Ramos (cell line): ENCODE measurements around the gene CD200R1.
"Not testable (repeated sequence)": the region's sequence is repeated elsewhere in the genome, so short reads cannot be mapped to it uniquely, and the experiment has no call there.

ENCODE experiments used
- in situ Hi-C: fragments of 300-500 bp; cut with MboI; formaldehyde crosslinking; loops from one replicate; pipeline ENCODE4 v1.14.3; 2022; ENCODE audit warnings: low sequenced_read_pairs; ENCODE audit not compliant: unreplicated experiment

The CD200R1 gene

DNA sequence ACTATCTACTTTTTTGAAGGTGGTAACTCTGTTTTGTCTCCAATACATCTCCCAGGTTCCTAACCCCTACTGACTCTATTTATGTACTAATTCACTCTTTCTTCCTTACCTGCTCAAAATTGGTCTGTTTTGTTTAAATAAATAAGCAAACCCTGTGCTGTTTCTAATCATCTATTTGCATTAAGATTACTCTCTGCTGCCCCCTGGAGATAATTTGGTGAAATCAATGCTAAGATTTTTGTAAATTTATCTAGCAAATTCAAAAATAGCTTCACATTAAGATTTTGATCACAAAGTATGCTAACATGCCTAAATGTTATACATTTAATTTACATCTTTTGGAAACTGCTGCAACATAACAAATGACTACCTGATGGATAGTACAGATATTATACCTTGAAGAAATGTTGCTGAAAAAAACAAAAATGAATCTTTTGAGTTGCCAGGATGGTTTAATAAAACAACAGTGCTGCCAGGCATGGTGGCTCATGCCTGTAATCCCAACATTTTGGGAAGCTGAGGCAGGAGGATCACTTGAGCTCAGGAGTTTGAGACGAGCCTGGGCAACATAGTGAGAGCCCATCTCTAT is 4.4 kb upstream of the CD200R1 start:
- in situ Hi-C loops: loop anchor here (25.0 kb wide), 1 partner anchor 867 kb away; no protein-coding TSS in a partner anchor

GRCh38 chr3:112976953-112977352 is 2.0 kb upstream of the CD200R1 start:
- in situ Hi-C loops: loop anchor here (25.0 kb wide), 1 partner anchor 865 kb away; no protein-coding TSS in a partner anchor

DNA sequence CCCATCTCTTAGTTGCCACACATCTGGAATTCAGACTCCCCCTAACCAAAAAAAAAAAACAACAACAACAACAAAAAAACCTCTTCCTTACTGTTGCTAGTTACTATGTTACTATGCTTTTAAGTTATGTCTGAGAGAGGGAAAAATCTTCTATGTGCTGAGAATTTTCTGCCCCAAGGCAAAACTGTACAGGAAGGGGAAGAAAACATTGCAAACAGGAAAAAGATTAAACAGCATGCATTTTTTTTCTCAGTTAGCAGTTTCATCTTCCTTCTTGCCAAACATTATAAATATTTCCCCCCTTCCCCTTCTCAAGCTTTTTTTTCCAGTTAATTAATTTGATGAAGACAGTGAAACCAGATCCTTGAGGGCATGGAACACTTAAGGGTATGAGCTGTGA is 1.1 kb upstream of the CD200R1 start:
- in situ Hi-C loops: loop anchor here (25.0 kb wide), 1 partner anchor 864 kb away; no protein-coding TSS in a partner anchor

GRCh38 chr3:112974178-112974517 is 755 bp downstream of the CD200R1 start:
- in situ Hi-C loops: no loop called here

DNA sequence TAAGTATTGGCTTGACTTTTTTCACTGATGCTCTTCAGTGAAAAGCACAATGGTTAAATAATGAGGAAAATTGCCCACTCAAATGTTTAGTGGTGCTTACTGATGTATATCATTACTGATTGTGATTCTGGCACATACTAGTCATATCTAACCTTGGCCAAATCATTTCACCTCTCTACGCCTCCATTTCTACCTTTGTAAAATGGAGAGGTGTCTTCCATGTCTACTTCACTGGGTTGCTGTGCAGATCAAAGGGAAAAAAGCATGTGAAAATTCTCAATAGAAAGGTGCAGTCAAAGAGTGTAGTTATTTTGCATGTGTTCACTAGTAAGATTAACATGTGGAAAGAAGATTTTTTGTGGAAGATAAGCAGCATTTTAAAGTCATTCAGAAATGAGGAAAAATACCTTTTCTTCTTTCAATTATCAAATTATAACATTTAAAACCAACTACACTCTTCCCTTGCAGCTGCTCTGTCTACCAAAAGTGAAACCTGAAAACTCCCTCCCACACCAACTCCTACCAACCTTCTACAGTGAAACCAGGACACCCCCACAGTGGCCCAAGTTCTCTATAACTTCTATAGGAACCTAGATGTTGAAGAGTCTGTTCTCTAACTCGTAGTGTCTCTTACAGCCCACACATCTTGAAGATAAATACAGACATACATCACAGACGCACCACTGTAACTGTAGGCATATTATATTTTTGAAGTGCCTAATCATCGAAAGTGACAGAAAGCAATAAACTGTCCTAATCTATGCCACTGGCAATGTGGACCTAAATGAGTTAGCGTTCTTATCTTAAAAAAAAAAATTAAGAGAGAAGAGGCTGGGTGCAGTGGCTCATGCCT is 1.4 kb downstream of the CD200R1 start:
- in situ Hi-C loops: no loop called here

DNA sequence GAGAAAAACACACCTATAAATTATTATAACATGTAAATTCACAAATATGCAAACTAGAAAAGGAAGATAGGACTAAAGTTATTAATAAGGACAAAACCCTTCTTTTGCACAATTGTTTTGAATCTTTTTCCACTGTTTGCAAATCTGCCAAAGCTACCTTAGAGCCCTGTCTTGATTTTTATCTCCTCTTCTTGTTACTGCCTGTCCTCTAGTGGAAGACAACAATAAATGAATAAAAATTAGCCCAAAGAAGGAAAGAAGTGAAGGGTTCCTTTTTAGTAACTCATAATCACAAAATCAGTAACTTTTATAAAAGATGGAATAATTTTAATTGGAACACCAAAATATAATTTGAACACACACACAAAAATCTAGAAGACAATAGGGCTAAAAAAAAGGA is 2.7 kb downstream of the CD200R1 start:
- in situ Hi-C loops: no loop called here

- in situ Hi-C loops: no loop called here
Observed at GRCh38 chr3:112967828-112968227, 7.1 kb downstream of the CD200R1 start.

DNA sequence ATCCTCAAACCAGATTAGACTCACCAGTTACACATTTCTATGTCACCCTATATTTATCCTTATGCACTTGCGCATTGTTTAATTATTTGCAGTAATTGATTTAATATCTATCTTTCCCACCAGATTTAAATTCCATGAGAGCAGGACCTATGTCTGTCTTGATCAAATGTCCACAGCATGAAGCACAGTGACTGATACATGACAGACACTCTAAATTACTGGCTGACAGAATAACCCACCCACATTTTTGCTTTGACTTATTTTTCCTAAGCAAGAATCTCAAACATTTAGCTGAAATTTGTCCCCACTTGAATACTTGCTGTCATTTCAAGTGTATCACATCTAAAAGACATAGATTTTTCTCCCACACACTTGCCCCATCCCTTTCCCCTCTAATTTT is 7.5 kb downstream of the CD200R1 start:
- in situ Hi-C loops: no loop called here

GRCh38 chr3:112966633-112967032 is 8.3 kb downstream of the CD200R1 start:
- in situ Hi-C loops: no loop called here

- in situ Hi-C loops: no loop called here
Observed at GRCh38 chr3:112965656-112966055, 9.2 kb downstream of the CD200R1 start.

DNA sequence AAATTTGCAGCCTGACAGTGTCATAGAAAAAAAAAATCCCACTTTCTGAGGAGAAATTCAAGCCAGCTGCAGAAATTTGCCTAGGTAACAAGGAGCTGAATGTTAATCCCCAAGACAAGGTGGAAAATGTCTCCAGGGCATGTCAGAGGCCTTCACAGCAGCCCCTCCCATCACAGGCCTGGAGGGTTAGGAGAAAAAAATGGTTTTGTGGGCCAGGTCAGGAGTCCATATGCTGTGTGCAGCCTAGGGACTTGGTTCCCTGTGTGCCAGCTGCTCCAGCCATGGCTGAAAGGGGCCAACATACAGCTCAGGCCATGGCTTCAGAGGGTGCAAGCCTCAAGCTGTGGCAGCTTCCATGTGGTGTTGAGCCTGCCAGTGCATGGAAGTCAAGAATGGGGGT is 11.2 kb downstream of the CD200R1 start:
- in situ Hi-C loops: no loop called here

- in situ Hi-C loops: no loop called here
Observed at GRCh38 chr3:112958811-112959560, 15.9 kb downstream of the CD200R1 start.

DNA sequence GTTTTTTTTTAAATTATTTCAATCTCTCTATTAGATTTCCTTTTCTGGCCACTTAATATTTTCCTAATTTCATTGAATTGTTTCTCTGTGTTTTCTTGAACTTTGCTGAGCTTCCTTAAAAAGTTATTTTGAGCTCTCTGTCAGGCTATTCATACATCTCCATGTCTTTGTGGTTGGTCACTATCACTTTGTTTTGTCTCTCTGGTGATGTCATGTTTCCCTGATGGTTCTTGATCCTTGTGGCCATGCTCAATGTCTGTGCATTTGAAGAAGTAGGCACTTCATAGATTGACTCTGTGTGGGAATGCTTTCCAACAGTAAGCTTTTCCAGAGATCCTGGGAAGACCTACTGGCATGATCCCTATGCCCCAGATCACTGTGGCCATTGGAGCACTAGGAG is 18.6 kb downstream of the CD200R1 start:
- in situ Hi-C loops: no loop called here

DNA sequence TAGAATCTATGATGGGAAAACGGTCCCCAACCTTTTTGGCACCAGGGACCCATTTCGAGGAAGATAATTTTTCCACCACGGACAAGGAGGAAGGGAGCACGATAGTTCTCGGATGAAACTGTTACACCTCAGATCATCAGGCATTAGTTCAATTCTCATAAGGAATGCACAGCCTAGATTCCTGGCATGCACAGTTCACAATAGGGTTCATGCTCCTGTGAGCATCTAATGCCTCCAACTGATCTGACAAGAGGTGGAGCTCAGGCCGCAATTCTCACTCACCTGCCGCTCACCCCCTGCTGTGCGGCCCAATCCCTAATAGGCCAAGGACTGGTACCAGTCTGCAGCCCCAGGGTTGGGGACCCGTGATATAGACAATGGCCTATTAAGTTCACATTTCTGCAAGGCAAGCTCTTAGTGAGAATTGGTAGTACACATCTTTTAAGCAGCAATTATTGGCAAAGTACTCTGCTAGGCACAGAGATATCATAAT is 26.5 kb downstream of the CD200R1 start:
- in situ Hi-C loops: no loop called here

GRCh38 chr3:112931736-112932521 is 43.0 kb downstream of the CD200R1 start:
- in situ Hi-C loops: no loop called here

- in situ Hi-C loops: no loop called here
Observed at GRCh38 chr3:112930771-112931170, 44.1 kb downstream of the CD200R1 start.

GRCh38 chr3:112925969-112926368 is 48.9 kb downstream of the CD200R1 start:
- in situ Hi-C loops: no loop called here

DNA sequence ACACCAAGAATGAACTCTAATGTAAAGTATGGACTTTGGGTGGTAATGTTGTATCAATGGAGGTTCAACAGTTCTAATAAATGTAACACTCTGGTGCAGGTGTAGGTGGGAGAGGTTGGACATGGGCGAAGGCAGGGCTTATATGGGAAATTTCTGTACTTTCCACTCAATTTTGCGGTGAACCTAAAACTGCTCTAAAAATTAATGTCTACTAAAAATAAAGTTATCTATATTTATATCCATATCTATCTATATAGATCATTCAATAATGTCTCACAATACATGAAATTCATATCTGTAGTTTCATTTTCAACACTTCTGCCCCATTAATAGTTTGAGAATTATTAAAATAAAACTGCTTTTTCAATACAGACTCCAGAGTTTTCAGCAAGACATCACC is 49.3 kb downstream of the CD200R1 start:
- in situ Hi-C loops: no loop called here

- in situ Hi-C loops: not testable (repeated sequence)
Observed at GRCh38 chr3:112919541-112919940, 55.4 kb downstream of the CD200R1 start.

DNA sequence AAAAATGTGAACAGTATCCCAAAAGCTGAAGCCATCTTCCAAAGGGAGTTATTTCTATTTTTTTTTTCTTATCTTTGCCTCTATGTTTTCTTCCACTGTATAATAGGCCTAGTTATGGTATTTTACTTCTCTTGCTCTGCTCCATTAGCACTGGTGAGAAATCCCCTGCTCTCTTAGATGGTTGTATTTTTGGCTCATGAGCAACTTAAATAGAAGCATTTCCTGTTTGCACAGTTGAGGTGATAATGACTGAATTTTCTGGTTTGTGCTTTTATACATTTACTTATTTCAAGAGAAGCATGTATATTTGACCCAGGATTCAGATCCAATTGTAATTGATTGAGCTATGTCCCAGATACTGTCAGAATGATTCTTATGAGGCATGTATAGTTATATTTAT is 66.7 kb downstream of the CD200R1 start:
- in situ Hi-C loops: no loop called here
